Measurements from ENCODE around the gene WWOX.

The WWOX gene

DNA sequence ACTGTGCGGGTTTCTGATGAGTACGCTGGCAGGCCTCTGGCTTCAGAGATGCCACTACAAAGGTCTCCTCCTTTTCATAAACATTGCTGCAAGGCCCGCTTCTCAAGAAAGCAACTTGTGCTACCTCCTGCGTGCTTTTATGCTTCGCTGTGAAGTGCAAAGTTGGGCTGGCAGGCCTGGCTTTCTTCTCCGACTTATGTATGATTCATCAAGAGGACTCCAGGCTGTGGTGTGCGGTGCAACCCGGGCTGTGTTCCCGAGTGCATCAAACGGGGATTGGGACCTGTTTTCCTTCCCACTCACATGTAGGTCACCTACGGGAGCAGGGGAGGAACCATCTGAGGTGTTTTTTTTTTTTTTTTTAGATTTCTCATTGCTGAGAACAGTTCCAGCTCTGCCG is 534.1 kb downstream of the WWOX start:
- no peak for DNase-seq

- no peak for DNase-seq
Observed at GRCh38 chr16:78635807-78636206, 536.4 kb downstream of the WWOX start.

GRCh38 chr16:78638371-78638770 is 538.9 kb downstream of the WWOX start:
- DNase-seq, result no peak

- DNase-seq, result no peak
Observed at GRCh38 chr16:78639775-78640174, 540.3 kb downstream of the WWOX start.

DNA sequence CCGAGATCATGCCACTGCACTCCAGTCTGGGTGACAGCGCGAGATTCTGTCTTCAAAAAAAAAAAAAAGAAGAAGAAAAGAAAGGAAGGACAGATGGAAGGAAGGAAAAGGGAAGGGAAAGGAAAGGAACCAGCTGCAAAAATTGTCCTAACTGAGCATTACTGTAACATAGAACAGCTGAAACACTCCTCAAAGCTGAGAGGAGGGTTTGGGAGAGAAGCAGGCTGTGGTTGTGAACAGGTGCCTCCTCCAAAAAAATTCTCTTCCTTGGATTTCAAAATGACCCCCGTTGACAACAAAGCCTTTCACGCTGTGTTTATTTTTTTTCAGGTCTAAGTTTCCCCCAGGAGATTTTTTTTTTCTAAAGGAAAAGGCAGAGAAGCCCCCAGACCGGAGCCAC is 541.4 kb downstream of the WWOX start:
- no peak for DNase-seq

- no peak for DNase-seq
Observed at GRCh38 chr16:78641433-78641832, 542.0 kb downstream of the WWOX start.

- DNase-seq, result no peak
Observed at GRCh38 chr16:78642621-78643285, 543.3 kb downstream of the WWOX start.

DNA sequence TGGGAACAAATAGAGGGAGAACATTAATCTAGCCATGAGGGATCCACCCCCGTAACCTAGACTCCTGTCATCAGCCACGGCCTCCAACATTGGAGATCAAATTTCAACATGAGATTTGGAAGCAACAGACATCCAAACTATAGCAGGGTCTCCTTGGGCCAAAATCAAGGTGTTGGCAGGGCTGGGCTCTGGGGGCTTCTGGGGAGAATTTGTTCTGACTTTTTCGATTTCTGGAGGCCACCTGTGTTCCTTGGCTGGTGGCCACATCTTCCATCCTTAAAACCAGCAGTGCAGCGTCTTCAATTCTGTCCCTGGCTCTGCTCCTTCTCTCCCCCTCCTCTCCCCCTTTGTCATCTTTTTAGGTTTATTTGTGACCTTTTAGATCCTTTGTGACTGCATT is 546.2 kb downstream of the WWOX start:
- no peak for DNase-seq

DNA sequence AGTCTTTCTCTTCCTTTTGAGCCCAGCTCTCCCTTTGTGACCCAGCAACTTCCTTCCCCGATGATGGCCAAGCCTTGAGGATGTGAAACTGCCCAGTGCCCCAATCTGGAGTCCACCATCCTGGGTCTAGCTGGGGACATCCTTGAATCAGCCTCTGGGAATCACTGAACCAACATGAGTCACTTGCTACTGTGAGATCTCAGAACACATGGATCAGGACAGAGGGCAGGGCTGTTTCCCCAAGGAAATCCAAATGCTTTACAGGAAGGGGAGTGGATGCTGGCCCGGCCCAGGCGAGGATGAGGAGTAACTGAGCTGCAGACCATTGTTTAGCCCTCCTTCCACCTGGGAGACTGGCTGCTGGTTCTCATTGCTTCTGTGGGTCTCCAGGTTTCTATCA is 547.6 kb downstream of the WWOX start:
- no peak for DNase-seq

DNA sequence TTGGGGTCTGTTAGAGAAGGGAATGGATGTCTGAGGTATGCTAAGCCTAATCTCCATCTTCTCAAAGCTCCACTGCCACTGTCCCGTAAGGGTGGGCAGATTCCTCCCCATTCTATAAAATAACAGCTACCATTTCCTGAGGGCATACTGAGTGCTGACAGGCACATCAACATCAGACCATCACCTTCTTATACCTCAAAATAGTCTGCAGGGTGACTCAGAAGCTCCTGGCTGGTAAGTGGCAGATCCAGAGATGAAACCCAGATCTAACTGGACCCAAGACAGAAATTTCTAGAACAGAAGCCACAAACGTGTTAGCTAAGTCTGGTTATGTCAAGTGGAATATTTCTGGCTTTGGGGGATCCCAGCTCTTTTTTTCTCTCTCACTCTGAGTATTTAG is 548.0 kb downstream of the WWOX start:
- DNase-seq, result no peak

DNA sequence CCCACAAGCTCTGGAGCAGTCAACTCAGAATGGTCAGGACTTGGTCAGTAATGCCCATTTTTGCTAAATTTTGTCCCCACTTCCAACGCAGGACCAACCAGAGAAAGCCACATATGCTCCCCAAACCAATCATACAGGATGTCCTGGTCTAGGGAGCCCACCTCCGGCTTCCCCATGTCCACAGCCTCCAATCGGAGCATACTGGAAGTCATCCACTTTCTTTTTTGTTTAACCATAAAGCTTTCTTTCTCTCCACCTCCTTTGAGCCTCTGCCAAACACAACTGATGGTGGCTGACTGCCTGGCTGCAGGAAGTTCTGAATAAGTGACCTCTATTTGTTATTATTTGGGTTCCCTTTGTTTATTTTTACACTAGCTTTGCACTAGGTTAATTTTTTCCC is 549.1 kb downstream of the WWOX start:
- no peak for DNase-seq

DNA sequence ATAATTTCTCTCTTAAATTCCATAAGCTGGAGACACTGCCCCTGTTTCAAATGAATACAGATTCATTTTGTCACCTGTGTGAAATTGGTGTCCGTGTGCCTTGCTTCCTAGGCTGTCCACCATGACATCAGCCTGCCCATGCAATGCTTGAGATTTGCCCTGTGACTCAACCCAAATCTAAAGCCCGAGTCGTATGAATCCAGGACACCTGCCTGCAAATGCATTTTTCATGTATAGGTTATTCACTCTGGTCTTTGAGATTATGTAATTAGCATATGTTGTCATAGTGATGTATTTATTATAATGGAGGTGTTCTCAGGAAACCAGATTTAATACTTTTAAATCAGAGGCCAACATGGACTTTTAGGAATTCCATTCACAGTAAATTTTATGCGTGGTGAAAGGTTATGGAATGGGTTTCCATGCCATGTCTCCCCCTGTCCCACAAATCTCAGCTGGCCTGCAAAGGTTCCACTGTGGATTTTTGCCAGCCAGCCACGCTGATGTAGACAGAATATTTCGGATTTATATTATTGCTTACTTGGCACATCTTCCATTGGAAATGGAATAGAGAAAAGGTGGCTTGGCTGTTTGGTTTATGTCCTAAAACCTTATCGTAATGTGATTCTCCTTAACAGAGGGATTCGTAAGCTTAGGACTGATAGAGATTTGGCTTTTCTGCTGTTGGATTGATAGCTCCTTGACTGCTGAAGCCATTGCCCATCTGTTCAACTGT is 551.1 kb downstream of the WWOX start:
- DNase-seq, result no peak

GRCh38 chr16:78654929-78655328 is 555.5 kb downstream of the WWOX start:
- no peak for DNase-seq

DNA sequence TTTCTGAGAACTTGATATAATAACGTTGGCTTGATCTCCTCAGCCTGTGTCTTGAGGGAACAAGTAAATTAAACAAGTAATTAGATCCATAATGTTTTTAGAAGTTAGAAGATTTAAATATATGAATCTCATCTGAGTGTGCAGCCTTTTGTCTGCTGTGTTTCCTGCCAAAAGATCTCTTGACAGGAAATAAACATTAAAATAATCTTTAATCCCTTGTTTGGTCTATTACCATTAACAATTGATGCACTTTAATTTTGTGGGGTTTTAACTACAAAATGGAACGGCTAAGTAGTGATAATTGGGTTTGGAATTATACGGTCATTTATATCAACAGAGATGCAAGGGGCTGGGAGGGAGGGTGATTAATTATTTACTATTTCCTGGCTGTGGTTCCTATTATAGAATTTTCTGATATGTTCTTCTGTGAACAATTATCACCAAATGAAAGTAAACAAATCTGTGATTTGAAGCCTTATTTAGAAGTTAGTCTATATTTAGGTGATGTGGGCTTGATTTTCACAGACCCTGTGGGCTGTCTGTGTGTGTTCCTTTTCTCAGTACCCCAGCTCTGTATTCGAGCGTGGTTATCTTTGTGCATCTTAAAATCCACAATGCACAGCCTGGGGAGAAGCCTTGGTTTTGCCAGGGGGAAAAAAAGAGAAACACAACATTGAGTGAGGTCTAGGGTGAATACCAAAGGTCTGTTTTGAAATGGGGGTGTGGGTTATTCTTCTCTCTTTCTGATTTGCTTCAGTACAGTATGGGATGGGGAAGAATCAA is 556.1 kb downstream of the WWOX start:
- no peak for DNase-seq

GRCh38 chr16:78656887-78657286 is 557.4 kb downstream of the WWOX start:
- no peak for DNase-seq

- DNase-seq, result no peak
Observed at GRCh38 chr16:78659216-78659615, 559.8 kb downstream of the WWOX start.

DNA sequence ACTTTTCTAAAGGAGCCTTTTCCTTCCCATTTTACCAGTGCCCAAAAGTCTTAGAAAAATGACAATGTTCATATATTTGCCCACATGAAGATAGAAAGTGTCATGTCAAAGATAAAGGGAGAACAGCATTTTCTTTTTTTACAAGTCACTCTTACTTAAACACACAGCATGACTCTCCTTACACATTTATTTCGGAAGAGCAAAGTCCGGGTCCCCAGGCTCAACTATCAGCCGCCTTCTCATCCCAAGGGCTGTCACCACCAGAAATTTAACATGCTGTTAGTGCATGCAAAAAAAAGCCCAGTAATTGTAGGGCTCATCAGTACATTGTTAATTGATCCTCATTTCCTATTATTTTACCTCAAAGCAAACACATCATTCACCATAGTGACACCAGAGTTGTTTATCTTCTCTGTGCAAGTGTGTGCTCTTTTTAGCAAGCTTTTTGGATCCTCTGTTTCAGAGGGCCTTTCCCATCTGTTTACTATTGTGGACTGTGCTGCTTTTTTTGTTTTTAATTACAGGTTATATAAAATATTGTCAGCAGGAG is 560.3 kb downstream of the WWOX start:
- DNase-seq, result no peak

- DNase-seq, result no peak
Observed at GRCh38 chr16:78660795-78661194, 561.3 kb downstream of the WWOX start.

GRCh38 chr16:78663690-78664089 is 564.2 kb downstream of the WWOX start:
- DNase-seq, result no peak

GRCh38 chr16:78664811-78665772 is 565.6 kb downstream of the WWOX start:
- no peak for DNase-seq

- no peak for DNase-seq
Observed at GRCh38 chr16:78666318-78666717, 566.9 kb downstream of the WWOX start.

DNA sequence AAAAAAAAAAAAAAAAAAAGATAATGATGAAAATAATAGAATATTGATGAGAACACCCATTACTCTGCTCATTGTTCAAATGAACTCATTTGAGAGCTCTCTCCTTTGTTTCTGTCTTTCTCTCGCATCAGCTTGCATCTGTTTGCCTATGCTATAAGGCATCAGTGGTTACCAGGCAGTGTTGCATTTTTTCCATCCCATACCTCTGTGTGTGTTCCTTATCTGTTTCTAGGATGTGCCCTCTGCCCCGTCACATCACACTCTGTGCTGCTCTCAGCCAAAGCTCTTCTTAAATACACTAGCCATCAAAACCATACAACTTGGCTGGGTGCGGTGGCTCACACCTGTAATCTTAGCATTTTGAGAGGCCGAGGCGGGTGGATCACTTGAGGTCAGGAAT is 568.2 kb downstream of the WWOX start:
- DNase-seq, result no peak

GRCh38 chr16:78668393-78668792 is 568.9 kb downstream of the WWOX start:
- no peak for DNase-seq

Measured in KG1 (cell line).